ENCODE data around the gene MAST4.

MAST4 gene

GRCh38 chr5:66570201-66570600 lies 26.0 kb upstream of the MAST4 start:
- H3K27ac ChIP-seq, result no peak overlapping the region
- ChIA-PET POLR2A (ENCODE audit: low non-redundant PET) (no interaction called here), CTCF (no interaction called here)
- DNase-seq (ENCODE audit: low spot score), result no peak
- TF ChIP-seq CTCF (conservative IDR thresholded peaks at IDR 0.05; ENCODE audit: low read depth), result no peak

GRCh38 chr5:66573733-66574132 lies 22.5 kb upstream of the MAST4 start:
- CTCF ChIA-PET, result no interaction called here
- no peak overlapping the region for H3K27ac ChIP-seq
- POLR2A ChIA-PET (ENCODE audit: low non-redundant PET), result no interaction called here
- no peak for DNase-seq (ENCODE audit: low spot score)
- no peak for TF ChIP-seq CTCF (conservative IDR thresholded peaks at IDR 0.05; ENCODE audit: low read depth)

GRCh38 chr5:66582499-66583165 lies 13.6 kb upstream of the MAST4 start:
- ChIA-PET POLR2A (ENCODE audit: low non-redundant PET) (no interaction called here), CTCF (interaction anchor here (0.6 kb wide), 1 partner anchor 38 kb away, joined by 3 read pairs; no protein-coding TSS in a partner anchor)
- H3K27ac ChIP-seq, result no peak overlapping the region
- no peak for TF ChIP-seq CTCF (conservative IDR thresholded peaks at IDR 0.05; ENCODE audit: low read depth)
- peak; percentile 75 for DNase-seq (ENCODE audit: low spot score)

GRCh38 chr5:66585291-66585690 lies 10.9 kb upstream of the MAST4 start:
- no peak overlapping the region for H3K27ac ChIP-seq
- CTCF ChIA-PET, result interaction anchor here (0.6 kb wide), 1 partner anchor 311 kb away, joined by 3 read pairs; no protein-coding TSS in a partner anchor
- no peak for TF ChIP-seq CTCF (conservative IDR thresholded peaks at IDR 0.05; ENCODE audit: low read depth)
- no peak for DNase-seq (ENCODE audit: low spot score)
- POLR2A ChIA-PET (ENCODE audit: low non-redundant PET), result no interaction called here

- TF ChIP-seq CTCF (conservative IDR thresholded peaks at IDR 0.05; ENCODE audit: low read depth), result no peak
- no peak overlapping the region for H3K27ac ChIP-seq
- ChIA-PET POLR2A (ENCODE audit: low non-redundant PET) (no interaction called here), CTCF (interaction anchor here (0.6 to 1.1 kb wide), 2 partner anchors 8 to 13 kb away, joined by 3 read pairs; partner anchors contain the start of gene MAST4)
- DNase-seq (ENCODE audit: low spot score), result no peak
Measured at GRCh38 chr5:66587771-66588170, 8.4 kb upstream of the MAST4 start.

GRCh38 chr5:66596636-66597182 lies 516 bp downstream of the MAST4 start:
- ChIA-PET POLR2A (ENCODE audit: low non-redundant PET) (no interaction called here), CTCF (interaction anchor here (0.6 kb wide), 1 partner anchor 11 kb away, joined by 3 read pairs; no protein-coding TSS in a partner anchor)
- DNase-seq (ENCODE audit: low spot score), result peak; percentile 37
- peak overlapping the region; percentile 35; the same call in 1 of the 2 replicates for H3K27ac ChIP-seq
- TF ChIP-seq CTCF (conservative IDR thresholded peaks at IDR 0.05; ENCODE audit: low read depth), result no peak

All from RWPE1 (cell line).